ENCODE data around the gene CNIH3. TPM values are rescaled to one million over a fixed set of nuclear protein-coding genes. Genes with fewer than 3 reads are reported as not detected.

CNIH3 gene
- polyA plus RNA-seq, 6 donors from 2014 or later: 0.97 to 4.0 (median 1.8) TPM; not detected in 1

DNA sequence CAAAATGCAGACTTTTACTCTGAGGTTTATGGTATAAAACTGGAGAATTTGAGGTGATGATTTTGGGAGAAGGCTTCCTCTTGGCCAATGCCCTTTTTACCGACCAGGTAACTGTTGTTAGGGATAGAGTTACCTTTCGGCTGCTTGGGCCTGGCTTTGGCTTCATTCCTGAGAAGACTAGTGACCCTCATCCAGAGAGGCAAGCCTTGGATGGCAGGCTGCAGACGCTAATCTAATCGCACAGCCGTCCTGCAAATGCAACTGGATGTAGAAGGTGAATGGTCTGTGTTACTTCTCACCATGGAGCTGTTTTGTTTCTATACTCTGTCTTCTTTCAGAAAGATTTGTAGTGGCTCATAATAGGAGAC is 124.6 kb downstream of the CNIH3 start:
- no peak for DNase-seq
- Mint-ChIP-seq H3K27ac (no peak overlapping the region), H3K36me3 (no peaks in the 10 kb centered on the region), H3K4me3 (no peak overlapping the region), H3K27me3 (no peaks in the 10 kb centered on the region), H3K4me1 (no peaks in the 10 kb centered on the region), H3K9me3 (peaks cover 0 to 1% (median 0%) of the 10 kb centered on the region in 7 donors)
- no peak for ATAC-seq (ENCODE audit: low read depth in 2 of 2)

GRCh38 chr1:224742349-224742748 is 126.2 kb downstream of the CNIH3 start:
- Mint-ChIP-seq H3K27me3 (no peaks in the 10 kb centered on the region), H3K4me1 (no peaks in the 10 kb centered on the region), H3K9me3 (peaks cover 0 to 1% (median 0%) of the 10 kb centered on the region in 7 donors), H3K36me3 (no peaks in the 10 kb centered on the region), H3K27ac (no peak overlapping the region), H3K4me3 (no peak overlapping the region)
- ATAC-seq (ENCODE audit: low read depth in 2 of 2) (no peak), DNase-seq (no peak)

GRCh38 chr1:224743608-224744164 is 127.6 kb downstream of the CNIH3 start:
- no peak for DNase-seq
- ATAC-seq (ENCODE audit: low read depth in 2 of 2): no peak
- no peak overlapping the region for H3K27ac Mint-ChIP-seq
- H3K4me3 Mint-ChIP-seq: no peak overlapping the region
- no peaks in the 10 kb centered on the region for H3K4me1 Mint-ChIP-seq
- H3K9me3 Mint-ChIP-seq: peaks cover 0 to 1% (median 0%) of the 10 kb centered on the region in 7 donors
- H3K36me3 Mint-ChIP-seq: no peaks in the 10 kb centered on the region
- H3K27me3 Mint-ChIP-seq: no peaks in the 10 kb centered on the region

DNA sequence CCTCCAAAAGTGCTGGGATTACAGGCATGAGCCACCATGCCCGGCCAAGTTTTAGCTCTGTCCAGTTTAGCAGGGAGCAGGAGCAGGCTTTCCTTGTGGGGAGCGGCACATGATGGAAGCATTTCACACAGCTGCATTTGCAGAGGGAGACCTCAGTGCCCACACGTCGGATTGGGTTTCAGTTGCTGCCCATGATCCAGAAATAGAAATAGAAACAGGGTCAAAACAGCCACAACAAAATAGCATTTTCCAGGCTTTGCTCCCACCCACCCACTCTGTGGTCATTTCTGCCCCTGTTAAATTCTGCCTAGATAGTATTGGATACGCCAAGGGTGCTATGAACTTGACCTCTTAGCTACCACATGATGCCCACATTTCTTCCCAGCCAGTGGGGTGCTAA is 128.4 kb downstream of the CNIH3 start:
- DNase-seq (no peak), ATAC-seq (ENCODE audit: low read depth in 2 of 2) (no peak)
- H3K9me3 Mint-ChIP-seq: peaks cover 0 to 1% (median 0%) of the 10 kb centered on the region in 7 donors
- no peaks in the 10 kb centered on the region for H3K27me3 Mint-ChIP-seq
- H3K4me1 Mint-ChIP-seq: no peaks in the 10 kb centered on the region
- H3K4me3 Mint-ChIP-seq: no peak overlapping the region
- peak overlapping the region in 1 of 6 donors; percentile 15 for H3K27ac Mint-ChIP-seq
- H3K36me3 Mint-ChIP-seq: no peaks in the 10 kb centered on the region

- Mint-ChIP-seq H3K4me3 (no peak overlapping the region), H3K27me3 (no peaks in the 10 kb centered on the region), H3K36me3 (no peaks in the 10 kb centered on the region), H3K27ac (no peak overlapping the region), H3K4me1 (no peaks in the 10 kb centered on the region), H3K9me3 (peaks cover 0 to 1% (median 0%) of the 10 kb centered on the region in 7 donors)
- ATAC-seq (ENCODE audit: low read depth in 2 of 2) (no peak), DNase-seq (no peak)
These were observed 129.3 kb downstream of the CNIH3 start for GRCh38 chr1:224745394-224745793.

DNA sequence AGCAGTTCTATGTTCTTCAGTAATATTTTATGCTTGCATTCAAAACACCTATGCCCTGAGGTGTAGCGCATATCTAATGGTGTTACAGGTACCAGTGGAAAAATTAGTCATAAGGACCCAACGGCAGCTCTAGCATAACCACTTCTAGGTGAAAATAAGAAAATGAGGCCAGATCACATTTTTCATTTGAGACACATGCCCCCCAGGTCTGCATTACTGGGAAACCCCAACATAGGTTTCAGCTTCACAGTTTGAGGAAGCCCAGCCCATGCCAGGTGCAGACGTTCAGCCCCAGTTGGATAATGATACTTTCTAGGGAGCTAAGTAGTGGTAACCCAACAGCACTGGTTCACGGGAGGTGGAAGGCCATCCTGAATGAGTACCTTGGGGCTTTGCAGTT is 129.8 kb downstream of the CNIH3 start:
- peak overlapping the region in 1 of 8 donors; percentile 52 for H3K4me3 Mint-ChIP-seq
- H3K4me1 Mint-ChIP-seq: no peaks in the 10 kb centered on the region
- no peak for DNase-seq
- no peaks in the 10 kb centered on the region for H3K36me3 Mint-ChIP-seq
- H3K27ac Mint-ChIP-seq: no peak overlapping the region
- H3K27me3 Mint-ChIP-seq: no peaks in the 10 kb centered on the region
- no peak for ATAC-seq (ENCODE audit: low read depth in 2 of 2)
- peaks cover 0 to 1% (median 0%) of the 10 kb centered on the region in 7 donors for H3K9me3 Mint-ChIP-seq

DNA sequence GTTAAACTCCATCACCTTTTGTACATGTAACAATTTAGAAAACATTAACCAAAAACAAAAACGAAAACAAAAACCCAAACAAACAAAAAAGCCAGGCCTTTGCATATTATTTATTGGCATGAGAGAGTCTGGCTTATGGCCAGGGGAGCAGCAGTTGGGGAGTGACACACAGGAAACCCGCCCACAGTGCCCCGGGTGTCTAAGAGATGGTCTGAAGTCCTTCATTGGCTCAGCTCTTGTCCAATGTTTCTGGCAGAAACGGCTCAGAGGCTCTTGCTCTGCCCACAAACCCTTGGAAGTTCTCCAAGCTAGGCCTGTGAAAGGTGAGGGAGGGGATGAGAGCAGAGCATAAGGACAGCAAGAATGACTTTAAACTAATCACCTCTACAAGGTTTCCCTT is 131.5 kb downstream of the CNIH3 start:
- ATAC-seq (ENCODE audit: low read depth in 2 of 2): no peak
- Mint-ChIP-seq H3K27ac (no peak overlapping the region), H3K36me3 (no peaks in the 10 kb centered on the region), H3K27me3 (no peaks in the 10 kb centered on the region), H3K4me3 (no peak overlapping the region), H3K4me1 (no peaks in the 10 kb centered on the region), H3K9me3 (peaks cover 0 to 1% (median 0%) of the 10 kb centered on the region in 7 donors)
- no peak for DNase-seq

DNA sequence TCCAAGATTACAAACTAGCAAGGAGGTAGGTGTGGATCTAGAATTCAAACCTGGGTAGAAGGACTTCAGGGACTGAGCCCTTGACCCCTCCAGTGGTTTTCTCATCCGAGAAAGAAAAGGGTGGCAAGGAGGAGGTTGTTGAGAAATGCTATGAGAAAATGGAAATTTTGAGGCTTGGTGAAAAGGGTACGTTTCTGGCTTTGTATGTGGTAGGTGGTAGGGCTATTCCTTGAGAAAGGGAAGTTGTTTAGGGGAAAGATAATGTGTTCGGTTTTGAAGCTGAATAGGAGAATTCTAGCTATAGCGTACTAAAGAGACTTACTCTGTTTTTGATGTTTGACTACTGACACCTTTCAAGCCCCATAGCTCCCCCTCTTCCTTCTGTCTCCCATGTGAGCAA is 133.8 kb downstream of the CNIH3 start:
- Mint-ChIP-seq H3K4me1 (no peaks in the 10 kb centered on the region), H3K4me3 (no peak overlapping the region), H3K27ac (no peak overlapping the region), H3K27me3 (peaks cover 0 to under 1% (median 0%) of the 10 kb centered on the region in 3 donors), H3K36me3 (no peaks in the 10 kb centered on the region), H3K9me3 (no peaks in the 10 kb centered on the region)
- DNase-seq: no peak
- ATAC-seq (ENCODE audit: low read depth in 2 of 2): no peak

DNA sequence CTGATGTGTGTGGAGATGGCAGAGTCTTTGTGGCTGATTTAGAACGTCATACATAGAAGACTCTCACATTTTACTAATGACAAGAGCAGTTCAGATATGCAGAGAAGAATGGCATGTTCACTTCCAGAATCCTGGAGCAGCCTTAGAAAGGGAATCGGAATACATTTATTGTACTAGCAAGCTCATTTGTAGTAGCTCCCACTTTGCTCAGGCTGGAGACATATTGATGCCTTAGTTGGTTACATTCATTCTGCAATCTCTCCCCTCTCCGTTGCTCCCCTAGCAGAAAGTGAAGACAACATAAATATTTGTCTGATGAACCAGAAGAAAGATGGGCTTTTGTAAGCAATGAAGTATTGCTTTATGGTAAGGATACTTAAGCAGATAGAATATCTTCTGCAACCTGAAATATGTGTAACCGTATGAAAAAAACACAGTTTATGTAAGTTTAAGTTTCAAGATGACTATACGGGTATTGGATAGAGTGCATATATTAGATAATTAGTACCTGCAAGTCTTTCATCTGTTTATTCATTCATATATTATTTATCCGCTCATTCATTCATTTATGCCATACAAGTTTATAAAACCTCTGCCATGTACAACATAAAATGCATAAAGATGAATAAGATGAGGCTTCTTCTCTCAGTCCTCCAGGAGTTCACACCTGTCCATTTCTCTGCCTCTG is 135.7 kb downstream of the CNIH3 start:
- DNase-seq (no peak), ATAC-seq (ENCODE audit: low read depth in 2 of 2) (no peak)
- no peak overlapping the region for H3K4me3 Mint-ChIP-seq
- no peaks in the 10 kb centered on the region for H3K36me3 Mint-ChIP-seq
- H3K27me3 Mint-ChIP-seq: peaks cover 0 to 5% (median 5%) of the 10 kb centered on the region in 3 donors
- no peaks in the 10 kb centered on the region for H3K9me3 Mint-ChIP-seq
- H3K4me1 Mint-ChIP-seq: no peaks in the 10 kb centered on the region
- H3K27ac Mint-ChIP-seq: no peak overlapping the region

DNA sequence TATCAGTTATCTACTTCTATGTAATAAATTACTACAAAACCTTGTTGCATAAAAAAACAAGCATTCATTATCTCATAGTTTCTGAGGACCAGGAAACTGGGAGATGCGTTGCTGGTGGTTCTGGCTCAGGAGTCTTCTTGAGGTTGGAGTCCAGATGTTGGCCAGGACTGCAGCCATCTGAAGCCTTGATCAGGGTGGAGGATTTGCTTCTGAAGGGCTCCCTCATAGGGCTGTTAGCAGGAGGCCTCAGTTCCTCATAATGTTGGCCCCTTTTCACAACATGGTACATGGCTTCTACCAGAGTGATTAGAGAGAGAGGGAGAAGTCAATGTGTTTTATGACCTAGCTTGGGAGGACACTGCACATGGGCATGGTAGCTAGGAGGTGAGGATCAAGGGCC is 137.4 kb downstream of the CNIH3 start:
- Mint-ChIP-seq H3K27ac (no peak overlapping the region), H3K4me1 (no peaks in the 10 kb centered on the region), H3K9me3 (peaks cover 0 to 5% (median under 1%) of the 10 kb centered on the region in 7 donors), H3K27me3 (peaks cover 0 to 5% (median 5%) of the 10 kb centered on the region in 3 donors), H3K36me3 (peaks cover 0 to 2% of the 10 kb centered on the region in 2 donors), H3K4me3 (no peak overlapping the region)
- DNase-seq (no peak), ATAC-seq (ENCODE audit: low read depth in 2 of 2) (no peak)

GRCh38 chr1:224755586-224755985 is 139.5 kb downstream of the CNIH3 start:
- Mint-ChIP-seq H3K36me3 (peaks cover 0 to 11% of the 10 kb centered on the region in 2 donors), H3K27ac (no peak overlapping the region), H3K9me3 (peaks cover 0 to 18% (median 9%) of the 10 kb centered on the region in 7 donors), H3K4me1 (no peaks in the 10 kb centered on the region), H3K27me3 (peaks cover 5% of the 10 kb centered on the region in 3 donors), H3K4me3 (no peak overlapping the region)
- ATAC-seq (ENCODE audit: low read depth in 2 of 2) (no peak), DNase-seq (no peak)

DNA sequence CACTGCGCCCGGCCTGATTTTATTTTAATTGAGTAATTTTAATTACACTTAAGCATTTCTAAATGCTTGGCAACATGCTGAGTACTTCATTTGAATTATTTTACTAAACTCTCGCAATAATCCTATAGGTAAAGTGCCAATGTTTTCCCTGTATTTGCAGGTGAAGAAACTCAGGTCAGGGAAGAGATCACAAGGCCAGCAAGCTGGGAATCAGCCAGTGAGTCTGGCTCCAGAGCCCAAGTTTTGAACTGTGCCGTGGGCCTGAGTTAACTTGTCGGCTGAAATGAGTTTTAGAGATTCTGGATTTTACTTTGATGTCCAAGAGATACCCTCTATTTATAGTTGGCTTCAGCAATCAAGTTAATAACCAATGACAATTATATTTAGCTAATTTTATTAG is 141.4 kb downstream of the CNIH3 start:
- Mint-ChIP-seq H3K9me3 (peaks cover 0 to 18% (median 9%) of the 10 kb centered on the region in 7 donors), H3K36me3 (peaks cover 0 to 11% of the 10 kb centered on the region in 2 donors), H3K27me3 (peaks cover 5% of the 10 kb centered on the region in 3 donors), H3K4me1 (no peaks in the 10 kb centered on the region), H3K27ac (no peak overlapping the region), H3K4me3 (no peak overlapping the region)
- ATAC-seq (ENCODE audit: low read depth in 2 of 2) (no peak), DNase-seq (no peak)

- peaks cover 0 to 11% of the 10 kb centered on the region in 2 donors for H3K36me3 Mint-ChIP-seq
These were observed 143.0 kb downstream of the CNIH3 start for GRCh38 chr1:224759135-224759534.

GRCh38 chr1:224759681-224760091 is 143.6 kb downstream of the CNIH3 start:
- Mint-ChIP-seq H3K4me3 (peak overlapping the region in 1 of 8 donors; percentile 35), H3K9me3 (peaks cover 0 to 18% (median 10%) of the 10 kb centered on the region in 7 donors), H3K27me3 (peaks cover 5 to 7% (median 5%) of the 10 kb centered on the region in 3 donors), H3K4me1 (no peaks in the 10 kb centered on the region), H3K36me3 (peaks cover 0 to 11% of the 10 kb centered on the region in 2 donors), H3K27ac (no peak overlapping the region)
- DNase-seq (no peak), ATAC-seq (ENCODE audit: low read depth in 2 of 2) (no peak)

More at GRCh38 chr1:224759135-224759534, 143.0 kb downstream of the CNIH3 start:
- Mint-ChIP-seq H3K4me3 (no peak overlapping the region), H3K27me3 (peaks cover 5% of the 10 kb centered on the region in 3 donors), H3K27ac (no peak overlapping the region), H3K9me3 (peaks cover 0 to 18% (median 9%) of the 10 kb centered on the region in 7 donors), H3K4me1 (no peaks in the 10 kb centered on the region)
- no peak for ATAC-seq (ENCODE audit: low read depth in 2 of 2)
- no peak for DNase-seq

Measured in naive B cell (primary cell).